OCI-LY7 (cell line): ENCODE results near the gene SDK2.

ENCODE experiments used
- CTCF ChIP-seq: fragments of 200-600 bp; sonication (generic); conservative IDR thresholded peaks from 2 replicates; pipeline ENCODE4 v1.5.1; 2014; ENCODE audit warnings: mild to moderate bottlenecking, antibody characterized with exemption, low read length, moderate library complexity, mixed read lengths
- EZH2phosphoT487 ChIP-seq: fragments of 200-600 bp; sonication (generic); IDR thresholded peaks from 2 replicates; pipeline ENCODE4 v1.6.1; 2018; ENCODE audit warnings: low read depth, borderline replicate concordance, mild to moderate bottlenecking, mixed run types, antibody characterized with exemption, low read length, moderate library complexity, mixed read lengths

- TF ChIP-seq CTCF (no peak), EZH2phosphoT487 (no peak)
Measured at GRCh38 chr17:73446617-73447016, 197.6 kb downstream of the SDK2 start.
